Body of pancreas (tissue), 4 donors: ENCODE measurements around the gene PATE1. TPM values are rescaled to one million over a fixed set of nuclear protein-coding genes. Genes with fewer than 3 reads are reported as not detected.
"Not testable (repeated sequence)": the region's sequence is repeated elsewhere in the genome, so short reads cannot be mapped to it uniquely, and the experiment has no call there.

Source experiments
- ATAC-seq: fragments of 150-250 bp; one replicate; pipeline ENCODE4 v1.9.1; 2016
- DNase-seq, 4 donors: peaks; one replicate each; pipeline ENCODE4 v3.0.0-alpha.2; 2019
- H3K27ac ChIP-seq, 4 donors: fragments of 200-600 bp; sonication (generic); 1 replicate in 3 of 4; 2 replicates in 1 of 4; pipeline versions ENCODE4 v1.5.1 to v1.6.1; 2016 to 2019; ENCODE audit warnings: mild to moderate bottlenecking in 1 of 4, mixed read lengths in 1 of 4, moderate library complexity in 1 of 4
- H3K27me3 ChIP-seq, 2 donors: fragments of 200-600 bp; sonication (generic); one replicate each; pipeline ENCODE4 v1.6.0; 2016; ENCODE audit warnings: mild to moderate bottlenecking in 1 of 2
- H3K36me3 ChIP-seq, 2 donors: fragments of 200-600 bp; sonication (generic); replicated peaks in 1 of 2; 2 replicates each; pipeline ENCODE4 v1.5.1; 2016; ENCODE audit warnings: low read depth in 2 of 2; ENCODE audit not compliant: insufficient read depth in 1 of 2
- H3K4me1 ChIP-seq: fragments of 200-600 bp; sonication (generic); one replicate; pipeline ENCODE4 v1.6.0; 2016
- H3K4me3 ChIP-seq, 2 donors: fragments of 200-600 bp; sonication (generic); 1 replicate in 1 of 2; 2 replicates in 1 of 2; pipeline ENCODE4 v1.5.1; 2016 to 2019
- H3K9me3 ChIP-seq, 3 donors: fragments of 200-600 bp; sonication (generic); 1 replicate in 2 of 3; 2 replicates in 1 of 3; pipeline ENCODE4 v1.5.1; 2016
- CTCF ChIP-seq, 7 experiments: fragments of 450-650 bp in 4 of 7; fragments of 200-600 bp in 3 of 7; sonication (generic) in 3 of 7; IDR thresholded peaks; one replicate each; pipeline ENCODE4 v1.5.1; 2016 to 2019; ENCODE audit warnings: antibody characterized with exemption in 7 of 7
- POLR2A ChIP-seq, 3 donors: fragments of 450-650 bp; IDR thresholded peaks; one replicate each; pipeline ENCODE4 v1.6.1; 2016; ENCODE audit warnings: antibody characterized with exemption in 3 of 3, mild to moderate bottlenecking in 2 of 3
- WGBS, 2 donors: methylation state at CpG; one replicate each; pipeline ENCODE4 v1.1.5; 2017; 5-methylcytosine and 5-hydroxymethylcytosine counted together
- intact Hi-C: fragments of 100-400 bp; cut with DNase I; formaldehyde crosslinking; loops from one replicate; pipeline ENCODE4 v1.15.1; 2023
- total RNA-seq, 2 donors: library from RNA; depleted of rRNA; stranded (reverse); fragments of >200 nt; gene quantifications; one replicate each; pipeline ENCODE4 v1.1.0, GENCODE V29; 2016

The PATE1 gene
- total RNA-seq = not detected

- no peak for DNase-seq
- 84 to 100% methylated on average over 1 to 3 of the region's 3 CpGs for WGBS, 2 donors
These were observed at the start of gene PATE1 for GRCh38 chr11:125745979-125746378. Gene PATE1 (plus strand): TSS chr11:125746279. CDS start chr11:125746305, 26 bp downstream.

DNA sequence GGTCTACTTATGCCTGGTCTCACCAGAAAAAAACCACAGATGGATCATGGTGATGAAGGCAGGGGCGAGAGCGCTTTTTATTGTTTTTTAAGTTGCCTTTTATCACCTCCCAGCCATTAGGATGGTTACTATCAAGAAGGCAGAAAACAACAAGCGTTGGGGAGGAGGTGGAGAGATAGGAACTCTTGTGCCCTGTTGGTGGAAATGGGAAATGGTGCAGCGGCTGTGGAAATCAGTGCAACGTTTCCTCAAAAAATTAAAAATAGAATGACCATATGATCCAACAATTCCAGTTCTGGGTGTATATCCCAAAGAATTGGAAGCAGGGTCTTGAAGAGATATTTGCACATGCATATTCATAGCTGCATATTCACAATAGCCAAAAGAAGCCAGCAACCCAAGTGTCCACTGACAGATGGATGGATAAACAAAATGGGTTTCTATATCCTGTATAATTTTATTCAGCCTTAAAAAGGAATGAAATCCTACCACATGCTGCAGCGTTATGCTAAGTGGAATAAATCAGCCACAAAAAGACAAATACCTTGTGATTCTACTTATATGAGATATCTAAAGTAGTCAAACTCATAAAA is 45.0 kb upstream of the PATE1 start:
- no peak for TF ChIP-seq CTCF (IDR thresholded peaks at IDR 0.05)
- no peak for TF ChIP-seq POLR2A (IDR thresholded peaks at IDR 0.05)
- no peak for ATAC-seq
- 71 to 73% methylated on average over 6 of the region's 6 CpGs for WGBS, 2 donors
- Histone ChIP-seq H3K4me3 (no peak overlapping the region), H3K36me3 (no peaks in the 10 kb centered on the region), H3K27ac (no peak overlapping the region), H3K9me3 (no peaks in the 10 kb centered on the region), H3K4me1 (no peaks in the 10 kb centered on the region), H3K27me3 (no peaks in the 10 kb centered on the region)
- DNase-seq = no peak
- intact Hi-C loops = no loop called here

More at GRCh38 chr11:125745979-125746378, at the start of gene PATE1:
- TF ChIP-seq CTCF (IDR thresholded peaks at IDR 0.05) (no peak), POLR2A (IDR thresholded peaks at IDR 0.05) (no peak)
- H3K4me1 ChIP-seq = no peaks in the 10 kb centered on the region
- H3K36me3 ChIP-seq = no peaks in the 10 kb centered on the region
- no peak for ATAC-seq
- H3K27ac ChIP-seq = no peak within 1 kb of the TSS
- intact Hi-C loops = no loop called here
- H3K9me3 ChIP-seq = no peaks in the 10 kb centered on the region
- no peak within 1 kb of the TSS for H3K4me3 ChIP-seq
- H3K27me3 ChIP-seq = no peaks in the 10 kb centered on the region

DNA sequence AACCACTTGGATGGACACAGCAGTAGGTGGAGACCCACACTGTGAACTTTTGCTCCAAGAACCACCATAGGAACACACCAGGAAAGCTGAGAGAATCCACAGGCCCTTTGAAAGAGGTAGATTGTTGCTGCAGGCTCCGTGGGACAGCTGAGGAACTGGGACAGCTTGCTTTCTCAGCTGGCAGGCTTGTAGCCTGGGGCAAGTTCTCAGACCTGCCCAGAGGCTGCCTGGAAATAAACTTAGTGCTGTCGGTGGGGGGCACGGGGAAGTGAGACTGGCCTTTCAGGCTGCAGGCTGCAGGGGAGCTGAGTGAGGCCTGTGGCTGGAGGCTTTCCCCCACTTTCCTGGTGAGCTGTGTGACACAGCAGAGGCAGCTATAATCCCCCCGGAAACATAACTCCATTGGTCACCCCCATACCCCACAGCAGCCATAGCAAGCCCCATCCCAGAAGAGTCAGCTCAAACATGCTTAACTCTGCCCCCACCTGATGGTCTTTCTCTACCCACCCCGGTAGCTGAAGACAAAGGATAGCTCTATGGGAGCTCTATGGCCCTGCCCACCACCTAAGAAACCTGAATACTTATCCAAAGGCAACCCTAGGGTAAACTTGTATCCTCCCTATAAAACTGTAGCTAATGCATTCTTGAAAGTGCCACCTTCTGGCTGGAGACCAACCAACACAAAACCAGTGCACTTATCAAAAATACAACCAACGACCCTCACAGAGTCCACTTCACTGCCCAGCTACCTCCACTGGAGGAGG is 44.0 kb upstream of the PATE1 start:
- no peaks in the 10 kb centered on the region for H3K9me3 ChIP-seq
- H3K4me3 ChIP-seq = no peak overlapping the region
- 18 to 45% methylated on average over 4 to 6 of the region's 6 CpGs for WGBS, 2 donors
- intact Hi-C loops = no loop called here
- no peak for DNase-seq
- H3K27me3 ChIP-seq = no peaks in the 10 kb centered on the region
- no peak for ATAC-seq
- no peak overlapping the region for H3K27ac ChIP-seq
- H3K4me1 ChIP-seq = no peaks in the 10 kb centered on the region
- no peaks in the 10 kb centered on the region for H3K36me3 ChIP-seq
- TF ChIP-seq POLR2A (IDR thresholded peaks at IDR 0.05) (no peak), CTCF (IDR thresholded peaks at IDR 0.05) (no peak)

DNA sequence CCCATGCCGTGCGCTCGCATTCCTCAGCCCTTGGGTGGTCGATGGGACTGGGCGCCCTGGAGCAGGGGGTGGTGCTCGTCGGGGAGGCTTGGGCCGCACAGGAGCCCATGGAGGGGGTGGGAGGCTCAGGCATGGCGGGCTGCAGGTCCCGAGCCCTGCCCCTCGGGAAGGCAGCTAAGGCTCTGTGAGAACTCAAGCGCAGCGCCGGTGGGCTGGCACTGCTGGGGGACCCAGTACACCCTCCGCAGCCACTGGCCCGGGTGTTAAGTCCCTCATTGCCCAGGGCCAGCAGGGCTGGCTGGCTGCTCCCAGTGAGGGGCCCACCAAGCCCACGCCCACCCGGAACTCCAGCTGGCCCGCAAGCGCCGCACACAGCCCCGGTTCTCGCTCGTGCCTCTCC is 41.4 kb upstream of the PATE1 start:
- H3K9me3 ChIP-seq, H3K4me3 ChIP-seq, H3K4me1 ChIP-seq, H3K27me3 ChIP-seq, H3K27ac ChIP-seq, H3K36me3 ChIP-seq, intact Hi-C loops, DNase-seq, ATAC-seq: not testable (repeated sequence)
- WGBS, 2 donors = 81 to 88% methylated on average over 8 to 12 of the region's 24 CpGs

- Histone ChIP-seq H3K4me3 (no peak overlapping the region), H3K36me3 (no peaks in the 10 kb centered on the region), H3K27ac (no peak overlapping the region), H3K27me3 (no peaks in the 10 kb centered on the region), H3K9me3 (peaks cover 0 to 13% (median 0%) of the 10 kb centered on the region in 3 donors), H3K4me1 (no peaks in the 10 kb centered on the region)
- DNase-seq = no peak
- no peak for ATAC-seq
- TF ChIP-seq CTCF (IDR thresholded peaks at IDR 0.05) (no peak), POLR2A (IDR thresholded peaks at IDR 0.05) (no peak)
- intact Hi-C loops = no loop called here
- WGBS, 2 donors = 80 to 83% methylated on average over 6 of the region's 6 CpGs
These were observed 25.3 kb upstream of the PATE1 start for GRCh38 chr11:125720781-125721180.
